Panc1 (cell line): ENCODE measurements around the gene SCLT1. TPM values are rescaled to one million over a fixed set of nuclear protein-coding genes. Genes with fewer than 3 reads are reported as not detected.

ENCODE experiments used
- ATAC-seq: fragments of 200-7000 bp; cut with Tn5 transposase; 2 replicates; pipeline ENCODE4 v1.9.1; 2020; ENCODE audit warnings: mild to moderate bottlenecking, moderate library complexity
- BruUV-seq: library from RNA; stranded (reverse); fragments of 400-500 nt; replicated peaks from 2 replicates; lab custom pipeline; 2021; lab: Mats Ljungman, UMichigan
- CTCF ChIA-PET: fragments of 300-600 bp; sonication (Branson Sonifier 250); formaldehyde crosslinking; loops from one replicate; lab custom pipeline; 2022; ENCODE audit warnings: antibody characterized with exemption; lab: Charles Lee
- POLR2A ChIA-PET: fragments of 300-600 bp; sonication (Branson Sonifier 250); formaldehyde crosslinking; loops from one replicate; lab custom pipeline; 2022; ENCODE audit warnings: antibody characterized with exemption; lab: Charles Lee
- DNase-seq: peaks from one replicate; pipeline ENCODE4 v3.0.0-alpha.2; 2010; ENCODE audit warnings: low read depth, low spot score
- H3K27ac ChIP-seq: 2 replicates; pipeline ENCODE4 v1.5.1; 2011; ENCODE audit warnings: mild to moderate bottlenecking, low read length, inconsistent platforms
- H3K27me3 ChIP-seq: fragments of 200-500 bp; sonication (Bioruptor generic); 2 replicates; pipeline ENCODE4 v1.6.0; 2014; ENCODE audit warnings: low read length, inconsistent platforms; ENCODE audit not compliant: control insufficient read depth, insufficient read depth
- H3K36me3 ChIP-seq: fragments of 200-500 bp; sonication (Bioruptor generic); 2 replicates; pipeline ENCODE4 v1.5.1; 2014; ENCODE audit warnings: inconsistent platforms, mild to moderate bottlenecking, low read length, moderate library complexity; ENCODE audit not compliant: control insufficient read depth, insufficient read depth
- H3K4me1 ChIP-seq: 2 replicates; pipeline ENCODE4 v1.5.1; 2011; ENCODE audit warnings: inconsistent platforms, mild to moderate bottlenecking, low read length, moderate library complexity; ENCODE audit not compliant: control insufficient read depth, insufficient read depth
- H3K4me3 ChIP-seq, 2 experiments: 2 replicates each; pipeline ENCODE4 v1.5.1; 2011 to 2012; ENCODE audit warnings: low read depth in 2 of 2, low read length in 2 of 2, mild to moderate bottlenecking in 2 of 2, inconsistent platforms in 1 of 2, moderate library complexity in 1 of 2
- H3K9me3 ChIP-seq: fragments of 200-500 bp; sonication (Bioruptor generic); 2 replicates; pipeline ENCODE4 v1.5.1; 2014; ENCODE audit warnings: low read depth, mild to moderate bottlenecking, inconsistent platforms, low read length, moderate library complexity; ENCODE audit not compliant: control insufficient read depth, insufficient read depth
- CTCF ChIP-seq: fragments of 450-650 bp; IDR thresholded peaks from 2 replicates; pipeline ENCODE4 v1.5.1; 2017; ENCODE audit warnings: mild to moderate bottlenecking
- POLR2AphosphoS5 ChIP-seq: IDR thresholded peaks from 2 replicates; pipeline ENCODE4 v1.6.1; 2012; ENCODE audit warnings: mild to moderate bottlenecking, low read depth, low read length, moderate library complexity
- REST ChIP-seq, 2 experiments: IDR thresholded peaks; 2 replicates each; pipeline ENCODE4 v1.6.1; 2011 to 2012; ENCODE audit warnings: low read depth in 2 of 2, control low read depth in 1 of 2, low read length in 1 of 2, mild to moderate bottlenecking in 1 of 2, moderate library complexity in 1 of 2; ENCODE audit not compliant: insufficient read depth in 1 of 2
- SIN3A ChIP-seq: IDR thresholded peaks from 2 replicates; pipeline ENCODE4 v1.6.1; 2012; ENCODE audit warnings: low read depth, mild to moderate bottlenecking, low read length, moderate library complexity, borderline replicate concordance; ENCODE audit not compliant: insufficient read depth
- TCF7L2 ChIP-seq: IDR thresholded peaks from 2 replicates; pipeline ENCODE4 v1.6.1; 2011; ENCODE audit warnings: mild to moderate bottlenecking, low read depth, low read length, inconsistent platforms
- in situ Hi-C: cut with HindIII; loops from 2 replicates; pipeline ENCODE4 v1.10.0; 2016; ENCODE audit warnings: low sequenced_read_pairs, low pct_unique_long_range_greater_than_20kb
- intact Hi-C: fragments of 100-400 bp; cut with micrococcal nuclease; formaldehyde crosslinking; loops from one replicate; pipeline ENCODE4 v1.10.0; 2022; ENCODE audit not compliant: unreplicated experiment
- total RNA-seq: library from RNA; stranded (reverse); gene quantifications from one replicate; pipeline ENCODE4 v1.2.1, GENCODE V29; 2021; ENCODE audit not compliant: unreplicated experiment

SCLT1 gene
- total RNA-seq, 1 experiment from 2014 or later: 9.7 TPM

GRCh38 chr4:128837679-128838078 is 255.7 kb downstream of the SCLT1 start:
- Histone ChIP-seq H3K4me3 (no peak overlapping the region), H3K36me3 (no peaks in the 10 kb centered on the region; the same call in 1 of the 2 replicates), H3K9me3 (no peaks in the 10 kb centered on the region), H3K27ac (no peak overlapping the region), H3K27me3 (no peaks in the 10 kb centered on the region), H3K4me1 (no peaks in the 10 kb centered on the region)
- in situ Hi-C loops: no loop called here
- ChIA-PET CTCF (no interaction called here), POLR2A (no interaction called here)
- ATAC-seq: no peak
- intact Hi-C loops: no loop called here
- TF ChIP-seq POLR2AphosphoS5: no peak
- TF ChIP-seq CTCF: no peak
- TF ChIP-seq REST (IDR thresholded peaks at IDR 0.05; ENCODE audit: insufficient read depth in 1 of 2, low read depth in 2 of 2, low read length in 1 of 2): no peak
- no peak for TF ChIP-seq TCF7L2
- TF ChIP-seq SIN3A: no peak
- BruUV-seq: no TSS peak
- no peak for DNase-seq

GRCh38 chr4:128837198-128837597 is 256.1 kb downstream of the SCLT1 start:
- no peaks in the 10 kb centered on the region for H3K4me1 ChIP-seq
- no peak for ATAC-seq
- no peaks in the 10 kb centered on the region; the same call in 1 of the 2 replicates for H3K36me3 ChIP-seq
- BruUV-seq: no TSS peak
- intact Hi-C loops: no loop called here
- TF ChIP-seq POLR2AphosphoS5 (no peak), SIN3A (no peak), TCF7L2 (no peak), CTCF (no peak), REST (IDR thresholded peaks at IDR 0.05; ENCODE audit: insufficient read depth in 1 of 2, low read depth in 2 of 2, low read length in 1 of 2) (no peak)
- POLR2A ChIA-PET: no interaction called here
- no peaks in the 10 kb centered on the region for H3K27me3 ChIP-seq
- in situ Hi-C loops: no loop called here
- H3K27ac ChIP-seq: no peak overlapping the region
- no peak overlapping the region for H3K4me3 ChIP-seq
- no peak for DNase-seq
- H3K9me3 ChIP-seq: no peaks in the 10 kb centered on the region
- CTCF ChIA-PET: no interaction called here
